ENCODE data around the gene PAX6. TPM values are rescaled to one million over a fixed set of nuclear protein-coding genes. Genes with fewer than 3 reads are reported as not detected.

Gene PAX6
- polyA plus RNA-seq, 2 of the 4 experiments (the other 2 are of a cell fraction), result 1.8 to 2.0 TPM

DNA sequence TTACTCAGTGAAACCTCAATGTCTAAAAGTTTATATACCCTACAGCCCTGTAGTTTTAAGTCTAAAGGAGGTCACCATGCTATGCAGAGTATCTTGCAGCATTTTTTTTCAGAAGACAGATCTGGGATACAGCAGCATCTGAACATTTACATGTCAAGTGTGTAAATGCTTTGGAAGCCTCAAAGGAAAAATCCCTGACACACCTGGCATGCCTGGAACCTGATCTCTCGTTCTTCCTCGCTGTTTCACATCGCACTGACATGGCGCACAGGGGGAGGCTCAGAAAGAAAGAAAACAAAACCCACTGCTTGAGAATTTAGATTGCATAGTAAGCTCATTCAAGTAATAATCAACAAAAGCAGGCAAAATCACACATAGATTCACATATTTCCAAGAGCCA lies 31.0 kb downstream of the PAX6 start:
- DNase-seq (ENCODE audit: low read depth in 1 of 2, low spot score in 1 of 2) (no peak), ATAC-seq (no peak), FAIRE-seq (no peak)
- POLR2A ChIA-PET, result no interaction called here
- Histone ChIP-seq H3K4me2 (no peak overlapping the region), H3K4me3 (no peak overlapping the region), H3K4me1 (no peaks in the 10 kb centered on the region), H3K9me3 (no peaks in the 10 kb centered on the region), H3K27ac (no peak overlapping the region)
- WGBS (ENCODE audit: missing lambda C conversion rate), result 91% methylated on average over 4 of the region's 4 CpGs
- CTCF ChIA-PET, result interaction anchor here (1.1 to 1.4 kb wide), 2 partner anchors 10 to 15 kb away, joined by 3 read pairs; no protein-coding TSS in a partner anchor
- TF ChIP-seq BHLHE40 (IDR thresholded peaks at IDR 0.05; ENCODE audit: low read depth, low read length) (no peak), HDAC2 (IDR thresholded peaks at IDR 0.05) (no peak)

DNA sequence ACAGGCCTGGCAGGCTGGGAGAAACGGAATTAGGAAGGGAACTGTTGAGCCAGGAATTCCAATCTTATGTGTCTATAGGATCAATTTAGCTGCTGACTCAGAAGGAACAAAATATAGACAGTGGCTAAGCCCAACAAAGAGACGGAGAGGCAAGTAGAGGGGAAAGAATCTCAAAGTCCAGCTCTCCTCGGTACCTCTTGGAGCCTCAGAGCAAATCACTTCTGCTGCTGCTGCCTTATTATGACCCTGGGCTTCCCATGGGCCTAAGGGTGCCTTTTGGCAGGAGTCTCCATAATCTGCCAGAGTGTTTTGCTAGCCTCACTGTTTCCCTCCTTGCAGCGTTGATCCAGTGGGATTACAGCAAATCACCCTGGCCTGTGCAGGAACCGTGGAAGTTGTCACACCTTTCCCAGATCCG lies 31.7 kb downstream of the PAX6 start:
- TF ChIP-seq EP300 (IDR thresholded peaks at IDR 0.05) (no peak), BHLHE40 (IDR thresholded peaks at IDR 0.05; ENCODE audit: low read depth, low read length) (no peak), SREBF2 (IDR thresholded peaks at IDR 0.05) (no peak), MAZ (IDR thresholded peaks at IDR 0.05; ENCODE audit: borderline replicate concordance, low read depth, low read length) (no peak), ESRRA (IDR thresholded peaks at IDR 0.05; ENCODE audit: borderline replicate concordance, low read length) (no peak), MAFK (IDR thresholded peaks at IDR 0.05; ENCODE audit: partially characterized antibody) (no peak), HEYL (CRISPR knock-in tag; IDR thresholded peaks at IDR 0.05) (no peak), HOXB13 (CRISPR knock-in tag; IDR thresholded peaks at IDR 0.05; ENCODE audit: low read depth) (no peak), CEBPB (IDR thresholded peaks at IDR 0.05) (no peak), EHF (CRISPR knock-in tag; IDR thresholded peaks at IDR 0.05) (no peak), RNF2 (IDR thresholded peaks at IDR 0.05; ENCODE audit: borderline replicate concordance, low read depth) (no peak), KDM1A (IDR thresholded peaks at IDR 0.05; ENCODE audit: low read depth) (no peak), POLR2AphosphoS2 (conservative IDR thresholded peaks at IDR 0.05; ENCODE audit: low read length) (no peak), RAD21 (conservative IDR thresholded peaks at IDR 0.05 in 1 of 2, IDR thresholded peaks at IDR 0.05 in 1 of 2) (no peak), KDM5A (IDR thresholded peaks at IDR 0.05) (no peak), RARB (CRISPR knock-in tag; IDR thresholded peaks at IDR 0.05) (no peak), JUN (IDR thresholded peaks at IDR 0.05) (no peak)
- TF ChIP-seq, protein P1, sequence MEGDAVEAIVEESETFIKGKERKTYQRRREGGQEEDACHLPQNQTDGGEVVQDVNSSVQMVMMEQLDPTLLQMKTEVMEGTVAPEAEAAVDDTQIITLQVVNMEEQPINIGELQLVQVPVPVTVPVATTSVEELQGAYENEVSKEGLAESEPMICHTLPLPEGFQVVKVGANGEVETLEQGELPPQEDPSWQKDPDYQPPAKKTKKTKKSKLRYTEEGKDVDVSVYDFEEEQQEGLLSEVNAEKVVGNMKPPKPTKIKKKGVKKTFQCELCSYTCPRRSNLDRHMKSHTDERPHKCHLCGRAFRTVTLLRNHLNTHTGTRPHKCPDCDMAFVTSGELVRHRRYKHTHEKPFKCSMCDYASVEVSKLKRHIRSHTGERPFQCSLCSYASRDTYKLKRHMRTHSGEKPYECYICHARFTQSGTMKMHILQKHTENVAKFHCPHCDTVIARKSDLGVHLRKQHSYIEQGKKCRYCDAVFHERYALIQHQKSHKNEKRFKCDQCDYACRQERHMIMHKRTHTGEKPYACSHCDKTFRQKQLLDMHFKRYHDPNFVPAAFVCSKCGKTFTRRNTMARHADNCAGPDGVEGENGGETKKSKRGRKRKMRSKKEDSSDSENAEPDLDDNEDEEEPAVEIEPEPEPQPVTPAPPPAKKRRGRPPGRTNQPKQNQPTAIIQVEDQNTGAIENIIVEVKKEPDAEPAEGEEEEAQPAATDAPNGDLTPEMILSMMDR (IDR thresholded peaks at IDR 0.05), result no peak
- TF ChIP-seq, protein P2, sequence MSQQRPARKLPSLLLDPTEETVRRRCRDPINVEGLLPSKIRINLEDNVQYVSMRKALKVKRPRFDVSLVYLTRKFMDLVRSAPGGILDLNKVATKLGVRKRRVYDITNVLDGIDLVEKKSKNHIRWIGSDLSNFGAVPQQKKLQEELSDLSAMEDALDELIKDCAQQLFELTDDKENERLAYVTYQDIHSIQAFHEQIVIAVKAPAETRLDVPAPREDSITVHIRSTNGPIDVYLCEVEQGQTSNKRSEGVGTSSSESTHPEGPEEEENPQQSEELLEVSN (IDR thresholded peaks at IDR 0.05; ENCODE audit: borderline replicate concordance, low read depth), result no peak
- TF ChIP-seq, protein P3, sequence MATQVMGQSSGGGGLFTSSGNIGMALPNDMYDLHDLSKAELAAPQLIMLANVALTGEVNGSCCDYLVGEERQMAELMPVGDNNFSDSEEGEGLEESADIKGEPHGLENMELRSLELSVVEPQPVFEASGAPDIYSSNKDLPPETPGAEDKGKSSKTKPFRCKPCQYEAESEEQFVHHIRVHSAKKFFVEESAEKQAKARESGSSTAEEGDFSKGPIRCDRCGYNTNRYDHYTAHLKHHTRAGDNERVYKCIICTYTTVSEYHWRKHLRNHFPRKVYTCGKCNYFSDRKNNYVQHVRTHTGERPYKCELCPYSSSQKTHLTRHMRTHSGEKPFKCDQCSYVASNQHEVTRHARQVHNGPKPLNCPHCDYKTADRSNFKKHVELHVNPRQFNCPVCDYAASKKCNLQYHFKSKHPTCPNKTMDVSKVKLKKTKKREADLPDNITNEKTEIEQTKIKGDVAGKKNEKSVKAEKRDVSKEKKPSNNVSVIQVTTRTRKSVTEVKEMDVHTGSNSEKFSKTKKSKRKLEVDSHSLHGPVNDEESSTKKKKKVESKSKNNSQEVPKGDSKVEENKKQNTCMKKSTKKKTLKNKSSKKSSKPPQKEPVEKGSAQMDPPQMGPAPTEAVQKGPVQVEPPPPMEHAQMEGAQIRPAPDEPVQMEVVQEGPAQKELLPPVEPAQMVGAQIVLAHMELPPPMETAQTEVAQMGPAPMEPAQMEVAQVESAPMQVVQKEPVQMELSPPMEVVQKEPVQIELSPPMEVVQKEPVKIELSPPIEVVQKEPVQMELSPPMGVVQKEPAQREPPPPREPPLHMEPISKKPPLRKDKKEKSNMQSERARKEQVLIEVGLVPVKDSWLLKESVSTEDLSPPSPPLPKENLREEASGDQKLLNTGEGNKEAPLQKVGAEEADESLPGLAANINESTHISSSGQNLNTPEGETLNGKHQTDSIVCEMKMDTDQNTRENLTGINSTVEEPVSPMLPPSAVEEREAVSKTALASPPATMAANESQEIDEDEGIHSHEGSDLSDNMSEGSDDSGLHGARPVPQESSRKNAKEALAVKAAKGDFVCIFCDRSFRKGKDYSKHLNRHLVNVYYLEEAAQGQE (IDR thresholded peaks at IDR 0.05), result no peak
- Histone ChIP-seq H3K4me1 (no peaks in the 10 kb centered on the region), H3K4me2 (no peak overlapping the region), H3K4me3 (no peak overlapping the region), H3K9me3 (no peaks in the 10 kb centered on the region), H3K27ac (no peak overlapping the region)
- POLR2A ChIA-PET, result no interaction called here
- ATAC-seq (no peak), DNase-seq (ENCODE audit: low read depth in 1 of 2, low spot score in 1 of 2) (no peak), FAIRE-seq (no peak)
- 73% methylated on average over 6 of the region's 6 CpGs for WGBS (ENCODE audit: missing lambda C conversion rate)
- CTCF ChIA-PET, result interaction anchor here (1.4 kb wide), 1 partner anchor 10 kb away, joined by 3 read pairs; no protein-coding TSS in a partner anchor
